Thymus (tissue), 11 donors: ENCODE data around the gene ZMPSTE24. TPM values are rescaled to one million over a fixed set of nuclear protein-coding genes. Genes with fewer than 3 reads are reported as not detected.
"Not testable (repeated sequence)": the region's sequence is repeated elsewhere in the genome, so short reads cannot be mapped to it uniquely, and the experiment has no call there.

Experiments used
- DNase-seq, 9 donors: peaks; one replicate each; pipeline ENCODE4 v3.0.0-alpha.2; 2013; ENCODE audit warnings: low spot score in 9 of 9, low read depth in 6 of 9, missing footprints in 1 of 9
- H3K27ac ChIP-seq, 2 donors: one replicate each; pipeline ENCODE4 v1.5.1; 2013; ENCODE audit warnings: control low read depth in 1 of 2, low read depth in 1 of 2, low read length in 1 of 2, mild to moderate bottlenecking in 1 of 2, moderate library complexity in 1 of 2
- H3K27me3 ChIP-seq, 2 donors: one replicate each; pipeline ENCODE4 v1.5.1; 2013; ENCODE audit warnings: low read length in 1 of 2; ENCODE audit not compliant: control insufficient read depth in 2 of 2, insufficient read depth in 1 of 2
- H3K36me3 ChIP-seq, 2 donors: one replicate each; pipeline ENCODE4 v1.5.1; 2013; ENCODE audit warnings: low read length in 1 of 2, mild to moderate bottlenecking in 1 of 2, moderate library complexity in 1 of 2; ENCODE audit not compliant: control insufficient read depth in 2 of 2, insufficient read depth in 2 of 2
- H3K4me1 ChIP-seq, 2 donors: one replicate each; pipeline ENCODE4 v1.5.1; 2013; ENCODE audit warnings: low read length in 2 of 2; ENCODE audit not compliant: control insufficient read depth in 2 of 2, insufficient read depth in 2 of 2
- H3K4me3 ChIP-seq, 2 donors: one replicate each; pipeline ENCODE4 v1.5.1; 2013; ENCODE audit warnings: low read length in 2 of 2, control low read depth in 1 of 2, mild to moderate bottlenecking in 1 of 2
- H3K9me3 ChIP-seq, 2 donors: one replicate each; pipeline ENCODE4 v1.5.1; 2013; ENCODE audit warnings: low read length in 1 of 2, mild to moderate bottlenecking in 1 of 2; ENCODE audit not compliant: control insufficient read depth in 2 of 2, insufficient read depth in 1 of 2
- WGBS: extraction: QIAGEN DNeasy Blood & Tissue Kit; methylation state at CpG from one replicate; pipeline ENCODE4 v1.1.7; 2013; 5-methylcytosine and 5-hydroxymethylcytosine counted together
- polyA plus RNA-seq: library from polyadenylated mRNA; stranded (reverse); fragments of 200-250 nt; gene quantifications from one replicate; pipeline ENCODE4 v1.2.3, GENCODE V29; 2013
- total RNA-seq: library from RNA; stranded (reverse); fragments of 120-200 nt; gene quantifications from one replicate; pipeline ENCODE4 v1.2.4, GENCODE V29; 2013
- donor health status: healthy.

ZMPSTE24 gene
- total and polyA plus RNA-seq, 2 donors, result 23.4 to 23.7 TPM

- Histone ChIP-seq H3K4me3 (no peak overlapping the region), H3K27me3 (no peaks in the 10 kb centered on the region), H3K27ac (peak overlapping the region in 1 of 2 donors; percentile 25), H3K36me3 (no peaks in the 10 kb centered on the region), H3K4me1 (peaks cover 0 to 2% of the 10 kb centered on the region in 2 donors), H3K9me3 (no peaks in the 10 kb centered on the region)
- DNase-seq, result no peak
- whole genome bisulfite sequencing, result 94% methylated on average over 6 of the region's 6 CpGs
Measured at GRCh38 chr1:40341491-40342380, 83.7 kb downstream of the ZMPSTE24 start.

DNA sequence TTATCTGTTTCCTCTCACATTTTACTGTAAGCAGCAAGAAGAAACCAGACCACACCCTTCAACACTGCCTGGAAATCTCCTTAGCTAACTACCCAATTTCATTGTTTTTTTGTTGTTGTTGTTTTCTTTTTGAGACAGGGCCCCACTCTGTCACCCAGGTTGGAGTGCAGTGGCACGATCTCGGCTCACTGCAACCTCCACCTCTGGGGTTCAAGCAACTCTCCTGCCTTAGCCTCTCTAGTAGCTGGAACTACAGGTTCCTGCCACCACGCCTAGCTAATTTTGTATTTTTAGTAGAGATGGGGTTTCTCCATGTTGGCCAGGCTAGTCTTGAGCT is 84.3 kb downstream of the ZMPSTE24 start:
- H3K27ac ChIP-seq, DNase-seq, H3K27me3 ChIP-seq, H3K9me3 ChIP-seq, H3K4me3 ChIP-seq, H3K4me1 ChIP-seq, H3K36me3 ChIP-seq: not testable (repeated sequence)
- WGBS, result 93% methylated on average over 3 of the region's 3 CpGs

Other genes with a start within 250 kb of the ZMPSTE24 start
- gene CAP1, start 217.5 kb upstream of the ZMPSTE24 start, total RNA-seq, result 268 TPM
- gene CAP1, start 217.5 kb upstream of the ZMPSTE24 start, polyA plus RNA-seq, result 202 TPM
- 81.5 TPM for gene PPT1, start 161.0 kb upstream of the ZMPSTE24 start, total RNA-seq
- gene PPT1, start 161.0 kb upstream of the ZMPSTE24 start, polyA plus RNA-seq, result 97.3 TPM
- 22.4 TPM for gene RLF, start 96.8 kb upstream of the ZMPSTE24 start, total RNA-seq
- gene RLF, start 96.8 kb upstream of the ZMPSTE24 start, polyA plus RNA-seq, result 10.8 TPM
- gene TMCO2, start 10.3 kb upstream of the ZMPSTE24 start, total RNA-seq, result not detected
- 0.30 TPM for gene TMCO2, start 10.3 kb upstream of the ZMPSTE24 start, polyA plus RNA-seq
- gene COL9A2, start 59.0 kb downstream of the ZMPSTE24 start, total RNA-seq, result 3.4 TPM
- 39.1 TPM for gene COL9A2, start 59.0 kb downstream of the ZMPSTE24 start, polyA plus RNA-seq
- gene SMAP2, start 115.5 kb downstream of the ZMPSTE24 start, total RNA-seq, result 55.2 TPM
- gene SMAP2, start 115.5 kb downstream of the ZMPSTE24 start, polyA plus RNA-seq, result 251 TPM
- gene ZFP69B, start 192.2 kb downstream of the ZMPSTE24 start, total RNA-seq, result 2.9 TPM
- 1.4 TPM for gene ZFP69B, start 192.2 kb downstream of the ZMPSTE24 start, polyA plus RNA-seq
- 4.4 TPM for gene ZFP69, start 219.1 kb downstream of the ZMPSTE24 start, total RNA-seq
- gene ZFP69, start 219.1 kb downstream of the ZMPSTE24 start, polyA plus RNA-seq, result 9.5 TPM